GM19239 (cell line): ENCODE data around the gene TCEAL3.
"Not testable (repeated sequence)": the region's sequence is repeated elsewhere in the genome, so short reads cannot be mapped to it uniquely, and the experiment has no call there.

Experiments
- DNase-seq: peaks from one replicate; pipeline ENCODE4 v3.0.0; 2011; ENCODE audit warnings: low spot score; ENCODE audit not compliant: insufficient read length
- FAIRE-seq: peaks from 2 replicates; lab custom pipeline; 2011; peaks lifted over from hg19 to GRCh38; lab: Jason Lieb, UNC

The TCEAL3 gene

GRCh38 chrX:103616676-103617186 is 9.0 kb downstream of the TCEAL3 start:
- DNase-seq (no peak), FAIRE-seq (peak; percentile 35)

- no peak for DNase-seq
- FAIRE-seq, result no peak
Observed at GRCh38 chrX:103624111-103624510, 16.3 kb downstream of the TCEAL3 start.

- FAIRE-seq (no peak), DNase-seq (no peak)
Observed at GRCh38 chrX:103626855-103627254, 19.1 kb downstream of the TCEAL3 start.

- FAIRE-seq (peak; percentile 80), DNase-seq (peak; percentile 1)
Observed at GRCh38 chrX:103628386-103629317, 20.9 kb downstream of the TCEAL3 start, which contains the start of gene TCEAL1. Gene TCEAL1, plus strand, starts transcription at chrX:103628975. Its CDS starts 942 bp downstream, at chrX:103629917.

- DNase-seq (peak; percentile 0), FAIRE-seq (no peak)
Observed at GRCh38 chrX:103629318-103630170, 21.8 kb downstream of the TCEAL3 start.

- FAIRE-seq, result no peak
Observed at GRCh38 chrX:103630171-103630511, 22.4 kb downstream of the TCEAL3 start.

GRCh38 chrX:103631145-103631544 is 23.4 kb downstream of the TCEAL3 start:
- DNase-seq, result no peak
- no peak for FAIRE-seq

More at GRCh38 chrX:103630171-103630511, 22.4 kb downstream of the TCEAL3 start:
- DNase-seq, result no peak

- DNase-seq (no peak), FAIRE-seq (no peak)
Observed at GRCh38 chrX:103635436-103635835, 27.7 kb downstream of the TCEAL3 start.

GRCh38 chrX:103637604-103638338 is 30.0 kb downstream of the TCEAL3 start:
- no peak for DNase-seq
- no peak for FAIRE-seq

- FAIRE-seq, DNase-seq: not testable (repeated sequence)
Observed at GRCh38 chrX:103638479-103639346, 30.9 kb downstream of the TCEAL3 start.

GRCh38 chrX:103640401-103641155 is 32.8 kb downstream of the TCEAL3 start:
- no peak for FAIRE-seq
- DNase-seq, result no peak

GRCh38 chrX:103644125-103644524 is 36.4 kb downstream of the TCEAL3 start:
- DNase-seq, result no peak
- FAIRE-seq, result no peak

GRCh38 chrX:103647630-103648029 is 39.9 kb downstream of the TCEAL3 start:
- FAIRE-seq (no peak), DNase-seq (no peak)

- FAIRE-seq, result peak; percentile 33
- DNase-seq, result no peak
Observed at GRCh38 chrX:103651151-103651773, 43.5 kb downstream of the TCEAL3 start.

GRCh38 chrX:103655230-103656000 is 47.7 kb downstream of the TCEAL3 start:
- DNase-seq, FAIRE-seq: not testable (repeated sequence)

- FAIRE-seq (no peak), DNase-seq (no peak)
Observed at GRCh38 chrX:103656617-103657016, 48.9 kb downstream of the TCEAL3 start.

GRCh38 chrX:103657066-103657465 is 49.3 kb downstream of the TCEAL3 start:
- DNase-seq, FAIRE-seq: not testable (repeated sequence)
